Measurements from ENCODE around the gene PLET1.

The PLET1 gene

GRCh38 chr11:112248201-112248600 lies 12.5 kb downstream of the PLET1 start:
- in situ Hi-C loops (cut with MboI; ENCODE audit: low sequenced_read_pairs), result no loop called here

- in situ Hi-C loops (cut with MboI; ENCODE audit: low sequenced_read_pairs), result no loop called here
Observed at GRCh38 chr11:112247201-112247600, 13.5 kb downstream of the PLET1 start.

- in situ Hi-C loops (cut with MboI; ENCODE audit: low sequenced_read_pairs), result no loop called here
Observed at GRCh38 chr11:112241486-112241885, 19.2 kb downstream of the PLET1 start.

- in situ Hi-C loops (cut with MboI; ENCODE audit: low sequenced_read_pairs), result no loop called here
Observed at GRCh38 chr11:112238041-112238440, 22.6 kb downstream of the PLET1 start.

- in situ Hi-C loops (cut with MboI; ENCODE audit: low sequenced_read_pairs), result no loop called here
Observed at GRCh38 chr11:112237451-112237850, 23.2 kb downstream of the PLET1 start.

- in situ Hi-C loops (cut with MboI; ENCODE audit: low sequenced_read_pairs), result no loop called here
Observed at GRCh38 chr11:112235750-112236390, 24.8 kb downstream of the PLET1 start.

- in situ Hi-C loops (cut with MboI; ENCODE audit: low sequenced_read_pairs), result no loop called here
Observed at GRCh38 chr11:112231952-112232351, 28.7 kb downstream of the PLET1 start.

GRCh38 chr11:112229746-112230433 lies 30.8 kb downstream of the PLET1 start:
- in situ Hi-C loops (cut with MboI; ENCODE audit: low sequenced_read_pairs), result no loop called here

GRCh38 chr11:112229159-112229558 lies 31.5 kb downstream of the PLET1 start:
- in situ Hi-C loops (cut with MboI; ENCODE audit: low sequenced_read_pairs), result no loop called here

GRCh38 chr11:112228706-112229105 lies 32.0 kb downstream of the PLET1 start:
- in situ Hi-C loops (cut with MboI; ENCODE audit: low sequenced_read_pairs), result no loop called here

- in situ Hi-C loops (cut with MboI; ENCODE audit: low sequenced_read_pairs), result no loop called here
Observed at GRCh38 chr11:112227471-112227870, 33.2 kb downstream of the PLET1 start.

GRCh38 chr11:112226831-112227401 lies 33.7 kb downstream of the PLET1 start:
- in situ Hi-C loops (cut with MboI; ENCODE audit: low sequenced_read_pairs), result no loop called here

- in situ Hi-C loops (cut with MboI; ENCODE audit: low sequenced_read_pairs), result no loop called here
Observed at GRCh38 chr11:112226062-112226830, 34.4 kb downstream of the PLET1 start, which contains the start of gene PTS. TSS of gene PTS (plus strand) at chr11:112226428. CDS start at chr11:112226444, 16 bp downstream.

GRCh38 chr11:112225753-112226061 lies 35.0 kb downstream of the PLET1 start:
- in situ Hi-C loops (cut with MboI; ENCODE audit: low sequenced_read_pairs), result no loop called here

GRCh38 chr11:112223754-112224532 lies 36.7 kb downstream of the PLET1 start:
- in situ Hi-C loops (cut with MboI; ENCODE audit: low sequenced_read_pairs), result no loop called here

- in situ Hi-C loops (cut with MboI; ENCODE audit: low sequenced_read_pairs), result no loop called here
Observed at GRCh38 chr11:112223121-112223520, 37.5 kb downstream of the PLET1 start.

- in situ Hi-C loops (cut with MboI; ENCODE audit: low sequenced_read_pairs), result no loop called here
Observed at GRCh38 chr11:112222303-112222702, 38.4 kb downstream of the PLET1 start.

GRCh38 chr11:112221274-112221835 lies 39.3 kb downstream of the PLET1 start:
- in situ Hi-C loops (cut with MboI; ENCODE audit: low sequenced_read_pairs), result no loop called here

- in situ Hi-C loops (cut with MboI; ENCODE audit: low sequenced_read_pairs), result no loop called here
Observed at GRCh38 chr11:112219476-112220232, 41.0 kb downstream of the PLET1 start.

Data from HL-60/S4 treated with phorbol 12-myristate 13-acetate at 8.2 ng/mL for 4 days and 3 days (cell line).